K562 (cell line): ENCODE measurements around the gene KCNMB1. TPM values are rescaled to one million over a fixed set of nuclear protein-coding genes. Genes with fewer than 3 reads are reported as not detected.
A peak's percentile ranks its signal among the peaks of the same experiment; 100 is the strongest.

Experiments used
- CC2D1A ChIP-seq: fragments of 450-650 bp; IDR thresholded peaks from 2 replicates; pipeline ENCODE4 v1.6.1; 2017; ENCODE audit warnings: mild to moderate bottlenecking
- ESRRA ChIP-seq: fragments of 450-650 bp; IDR thresholded peaks from 2 replicates; pipeline ENCODE4 v1.6.1; 2014; ENCODE audit warnings: low read depth, mild to moderate bottlenecking, moderate library complexity, borderline replicate concordance
- ETS2 ChIP-seq: IDR thresholded peaks from 2 replicates; pipeline ENCODE4 v1.6.1; 2016; ENCODE audit warnings: borderline replicate concordance, missing genetic modification characterization, mild to moderate bottlenecking, moderate library complexity, missing compliant biosample characterization; ENCODE audit not compliant: poor library complexity, severe bottlenecking
- GABPB1 ChIP-seq: sonication (generic); formaldehyde crosslinking; IDR thresholded peaks from 2 replicates; pipeline ENCODE4 v1.8.0; 2022; ENCODE audit warnings: mild to moderate bottlenecking, missing genetic modification reagents
- KAT8 ChIP-seq: fragments of 450-650 bp; IDR thresholded peaks from 2 replicates; pipeline ENCODE4 v1.6.1; 2016; ENCODE audit warnings: low read depth, mild to moderate bottlenecking
- MAZ ChIP-seq, 2 experiments: fragments of 450-650 bp in 1 of 2; sonication (generic) in 1 of 2; formaldehyde crosslinking; IDR thresholded peaks in 1 of 2; conservative IDR thresholded peaks in 1 of 2; 2 replicates each; pipeline versions ENCODE4 v1.4.0 to v1.5.0; 2020; ENCODE audit warnings: mild to moderate bottlenecking in 1 of 2, missing genetic modification reagents in 1 of 2
- PYGO2 ChIP-seq: fragments of 450-650 bp; IDR thresholded peaks from 2 replicates; pipeline ENCODE4 v1.6.1; 2016; ENCODE audit warnings: mild to moderate bottlenecking, missing genetic modification characterization, moderate library complexity, missing compliant biosample characterization
- RB1 ChIP-seq: fragments of 450-650 bp; IDR thresholded peaks from 2 replicates; pipeline ENCODE4 v1.6.1; 2017; ENCODE audit warnings: low read depth, mild to moderate bottlenecking
- RBM34 ChIP-seq: fragments of 200-400 bp; formaldehyde crosslinking; IDR thresholded peaks from 2 replicates; pipeline ENCODE4 v1.6.1; 2018; ENCODE audit warnings: low read length, borderline replicate concordance; ENCODE audit not compliant: insufficient read depth
- SP2 ChIP-seq: IDR thresholded peaks from 2 replicates; pipeline ENCODE4 v1.6.1; 2011; ENCODE audit warnings: mild to moderate bottlenecking, low read depth, low read length, moderate library complexity; ENCODE audit not compliant: poor library complexity, severe bottlenecking; ENCODE audit errors: extremely low read depth
- TEAD1 ChIP-seq, 2 experiments: fragments of 450-650 bp in 1 of 2; sonication (generic) in 1 of 2; formaldehyde crosslinking; IDR thresholded peaks; 2 replicates each; pipeline versions ENCODE4 v1.4.0 to v1.8.0; 2020 to 2022; ENCODE audit warnings: mild to moderate bottlenecking in 2 of 2, missing genetic modification reagents in 1 of 2
- ZBED1 ChIP-seq: IDR thresholded peaks from 2 replicates; pipeline ENCODE4 v1.6.1; 2014
- ZEB2 ChIP-seq: fragments of 450-650 bp; IDR thresholded peaks from 2 replicates; pipeline ENCODE4 v1.6.1; 2016
- ZNF124 ChIP-seq: sonication (generic); formaldehyde crosslinking; IDR thresholded peaks from 2 replicates; pipeline ENCODE4 v1.8.1; 2022; ENCODE audit warnings: missing genetic modification reagents
- ZNF184 ChIP-seq: sonication (generic); formaldehyde crosslinking; IDR thresholded peaks from 2 replicates; pipeline ENCODE4 v1.5.0; 2020; ENCODE audit warnings: missing genetic modification reagents
- ZNF239 ChIP-seq: fragments of 250-450 bp; sonication (Bioruptor Pico); IDR thresholded peaks from 2 replicates; pipeline ENCODE4 v1.4.0; 2020; ENCODE audit warnings: mild to moderate bottlenecking
- ZNF316 ChIP-seq: fragments of 450-650 bp; IDR thresholded peaks from 2 replicates; pipeline ENCODE4 v1.6.1; 2016
- polyA plus RNA-seq, 8 experiments: library from polyadenylated mRNA; depleted of rRNA in 4 of 8; stranded (reverse) in 5 of 8; unstranded in 3 of 8; fragments of >200 nt; fragmentation: Nextera tagmentation in 2 of 8; fragmentation: Illumina TruSeq in 1 of 8; extraction: Ambion mirVana in 2 of 8; extraction: Trizol in 1 of 8; gene quantifications; 2 replicates each; pipeline versions ENCODE4 v1.2.1 to v1.2.3, GENCODE V29; 2011 to 2014; ENCODE audit warnings: inconsistent platforms in 1 of 8, missing spikeins in 1 of 8
- total RNA-seq, 7 experiments: library from RNA; depleted of rRNA in 6 of 7; stranded (reverse); fragments of >200 nt in 6 of 7; fragmentation: Illumina TruSeq in 2 of 7; extraction: Trizol in 2 of 7; gene quantifications; 2 replicates each; pipeline versions ENCODE4 v1.2.1 to v1.2.3, GENCODE V29; 2011 to 2021; ENCODE audit warnings: low replicate concordance in 1 of 7
- TF ChIP-seq, protein P1 (sequence below): fragments of 450-650 bp; IDR thresholded peaks from 2 replicates; pipeline ENCODE4 v1.6.1; 2014; ENCODE audit warnings: low read depth, mild to moderate bottlenecking, moderate library complexity, borderline replicate concordance
- TF ChIP-seq, protein P2 (sequence below), 2 experiments: fragments of 450-650 bp; formaldehyde crosslinking in 1 of 2; IDR thresholded peaks; 2 replicates each; pipeline versions ENCODE4 v1.4.0 to v1.6.1; 2014 to 2020; ENCODE audit warnings: mild to moderate bottlenecking in 2 of 2, borderline replicate concordance in 1 of 2, low read depth in 1 of 2

The KCNMB1 gene
- total and polyA plus RNA-seq, 9 of the 15 experiments (the other 6 are each of a cell fraction or from before 2014, with no cell fraction given) = not detected

DNA sequence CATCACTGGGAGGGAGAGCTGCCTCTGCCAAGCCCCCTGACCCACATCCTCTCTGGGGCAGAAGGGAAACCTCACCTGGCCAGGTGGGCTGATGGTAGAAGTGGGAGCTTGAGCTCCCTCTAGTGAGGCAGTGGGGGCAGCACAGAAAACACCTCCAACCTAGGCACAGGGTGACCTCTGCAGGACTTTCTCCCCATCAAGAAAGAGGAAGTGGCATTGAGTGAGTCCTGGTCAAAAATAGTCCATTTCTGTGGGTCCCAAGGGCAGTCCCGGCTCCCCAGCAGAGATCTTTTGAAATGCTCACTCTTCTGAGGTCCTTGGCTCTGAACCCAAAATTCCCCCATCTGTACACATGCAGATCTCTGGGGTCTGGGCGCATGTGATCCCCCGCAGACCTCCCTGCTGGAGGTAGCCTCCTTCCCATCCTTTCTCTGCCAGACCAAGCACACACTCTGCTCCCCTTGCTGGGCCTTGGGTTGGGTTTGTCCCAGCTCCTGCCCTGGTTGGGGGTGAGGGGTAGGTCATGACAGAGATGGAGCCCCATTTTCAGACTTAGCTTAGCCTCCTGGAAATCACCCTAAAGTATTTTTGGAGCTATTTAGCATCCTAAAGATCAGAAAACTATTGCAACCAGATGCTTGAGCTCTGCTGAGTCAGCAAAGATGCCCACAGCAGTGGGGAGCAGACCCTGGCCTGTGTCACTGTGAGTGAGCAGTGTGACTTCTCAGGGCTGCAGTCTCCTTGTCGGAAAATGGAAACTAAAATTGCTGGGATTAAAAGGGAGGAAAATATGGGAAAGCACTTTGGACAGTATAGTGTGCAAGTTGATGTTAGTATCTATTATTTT is 50.0 kb downstream of the KCNMB1 start (continued):
- TF ChIP-seq, protein P1, sequence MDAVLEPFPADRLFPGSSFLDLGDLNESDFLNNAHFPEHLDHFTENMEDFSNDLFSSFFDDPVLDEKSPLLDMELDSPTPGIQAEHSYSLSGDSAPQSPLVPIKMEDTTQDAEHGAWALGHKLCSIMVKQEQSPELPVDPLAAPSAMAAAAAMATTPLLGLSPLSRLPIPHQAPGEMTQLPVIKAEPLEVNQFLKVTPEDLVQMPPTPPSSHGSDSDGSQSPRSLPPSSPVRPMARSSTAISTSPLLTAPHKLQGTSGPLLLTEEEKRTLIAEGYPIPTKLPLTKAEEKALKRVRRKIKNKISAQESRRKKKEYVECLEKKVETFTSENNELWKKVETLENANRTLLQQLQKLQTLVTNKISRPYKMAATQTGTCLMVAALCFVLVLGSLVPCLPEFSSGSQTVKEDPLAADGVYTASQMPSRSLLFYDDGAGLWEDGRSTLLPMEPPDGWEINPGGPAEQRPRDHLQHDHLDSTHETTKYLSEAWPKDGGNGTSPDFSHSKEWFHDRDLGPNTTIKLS = no peak
- TF ChIP-seq RBM34 (no peak), CC2D1A (peak; percentile 67; the same call in 1 of the 2 replicates), RB1 (0 out of 2 replicates have a peak, but pooled peaks have one; percentile 31), ZNF124 (CRISPR knock-in tag) (no peak), TEAD1 (CRISPR knock-in tag; IDR thresholded peaks at IDR 0.05) (no peak), ETS2 (no peak), ZEB2 (peak; percentile 85; the same call in 1 of the 2 replicates), PYGO2 (tag) (no peak), GABPB1 (CRISPR knock-in tag) (no peak), ZBED1 (no peak), ZNF316 (peak; percentile 86), ZNF239 (no peak), MAZ (CRISPR knock-in tag; conservative IDR thresholded peaks at IDR 0.05 in 1 of 2, IDR thresholded peaks at IDR 0.05 in 1 of 2) (no peak; a peak in 1 of 4 replicates), ESRRA (peak; percentile 38; the same call in 1 of the 2 replicates), ZNF184 (CRISPR knock-in tag) (no peak), KAT8 (no peak), SP2 (no peak)
- TF ChIP-seq, protein P2, sequence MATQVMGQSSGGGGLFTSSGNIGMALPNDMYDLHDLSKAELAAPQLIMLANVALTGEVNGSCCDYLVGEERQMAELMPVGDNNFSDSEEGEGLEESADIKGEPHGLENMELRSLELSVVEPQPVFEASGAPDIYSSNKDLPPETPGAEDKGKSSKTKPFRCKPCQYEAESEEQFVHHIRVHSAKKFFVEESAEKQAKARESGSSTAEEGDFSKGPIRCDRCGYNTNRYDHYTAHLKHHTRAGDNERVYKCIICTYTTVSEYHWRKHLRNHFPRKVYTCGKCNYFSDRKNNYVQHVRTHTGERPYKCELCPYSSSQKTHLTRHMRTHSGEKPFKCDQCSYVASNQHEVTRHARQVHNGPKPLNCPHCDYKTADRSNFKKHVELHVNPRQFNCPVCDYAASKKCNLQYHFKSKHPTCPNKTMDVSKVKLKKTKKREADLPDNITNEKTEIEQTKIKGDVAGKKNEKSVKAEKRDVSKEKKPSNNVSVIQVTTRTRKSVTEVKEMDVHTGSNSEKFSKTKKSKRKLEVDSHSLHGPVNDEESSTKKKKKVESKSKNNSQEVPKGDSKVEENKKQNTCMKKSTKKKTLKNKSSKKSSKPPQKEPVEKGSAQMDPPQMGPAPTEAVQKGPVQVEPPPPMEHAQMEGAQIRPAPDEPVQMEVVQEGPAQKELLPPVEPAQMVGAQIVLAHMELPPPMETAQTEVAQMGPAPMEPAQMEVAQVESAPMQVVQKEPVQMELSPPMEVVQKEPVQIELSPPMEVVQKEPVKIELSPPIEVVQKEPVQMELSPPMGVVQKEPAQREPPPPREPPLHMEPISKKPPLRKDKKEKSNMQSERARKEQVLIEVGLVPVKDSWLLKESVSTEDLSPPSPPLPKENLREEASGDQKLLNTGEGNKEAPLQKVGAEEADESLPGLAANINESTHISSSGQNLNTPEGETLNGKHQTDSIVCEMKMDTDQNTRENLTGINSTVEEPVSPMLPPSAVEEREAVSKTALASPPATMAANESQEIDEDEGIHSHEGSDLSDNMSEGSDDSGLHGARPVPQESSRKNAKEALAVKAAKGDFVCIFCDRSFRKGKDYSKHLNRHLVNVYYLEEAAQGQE (IDR thresholded peaks at IDR 0.05; ENCODE audit: borderline replicate concordance) = peak; percentile 95
- TF ChIP-seq, protein P2 (CRISPR knock-in tag; IDR thresholded peaks at IDR 0.05; ENCODE audit: low read depth) = no peak
